ENCODE data around the gene ZNF169. TPM values are rescaled to one million over a fixed set of nuclear protein-coding genes. Genes with fewer than 3 reads are reported as not detected.
"Not testable (repeated sequence)": the region's sequence is repeated elsewhere in the genome, so short reads cannot be mapped to it uniquely, and the experiment has no call there.

The ZNF169 gene
- total RNA-seq, 4 donors from 2014 or later, result 1.9 to 18.6 (median 10.3) TPM

- ATAC-seq (ENCODE audit: low FRiP score), result no peak
- TF ChIP-seq, protein P1, sequence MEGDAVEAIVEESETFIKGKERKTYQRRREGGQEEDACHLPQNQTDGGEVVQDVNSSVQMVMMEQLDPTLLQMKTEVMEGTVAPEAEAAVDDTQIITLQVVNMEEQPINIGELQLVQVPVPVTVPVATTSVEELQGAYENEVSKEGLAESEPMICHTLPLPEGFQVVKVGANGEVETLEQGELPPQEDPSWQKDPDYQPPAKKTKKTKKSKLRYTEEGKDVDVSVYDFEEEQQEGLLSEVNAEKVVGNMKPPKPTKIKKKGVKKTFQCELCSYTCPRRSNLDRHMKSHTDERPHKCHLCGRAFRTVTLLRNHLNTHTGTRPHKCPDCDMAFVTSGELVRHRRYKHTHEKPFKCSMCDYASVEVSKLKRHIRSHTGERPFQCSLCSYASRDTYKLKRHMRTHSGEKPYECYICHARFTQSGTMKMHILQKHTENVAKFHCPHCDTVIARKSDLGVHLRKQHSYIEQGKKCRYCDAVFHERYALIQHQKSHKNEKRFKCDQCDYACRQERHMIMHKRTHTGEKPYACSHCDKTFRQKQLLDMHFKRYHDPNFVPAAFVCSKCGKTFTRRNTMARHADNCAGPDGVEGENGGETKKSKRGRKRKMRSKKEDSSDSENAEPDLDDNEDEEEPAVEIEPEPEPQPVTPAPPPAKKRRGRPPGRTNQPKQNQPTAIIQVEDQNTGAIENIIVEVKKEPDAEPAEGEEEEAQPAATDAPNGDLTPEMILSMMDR (IDR thresholded peaks at IDR 0.05), result no peak
- no peak for DNase-seq (ENCODE audit: low spot score)
Observed at GRCh38 chr9:94228616-94229015, 30.5 kb upstream of the ZNF169 start.

- TF ChIP-seq, protein P1 (IDR thresholded peaks at IDR 0.05), result no peak
Observed at GRCh38 chr9:94232428-94232827, 26.7 kb upstream of the ZNF169 start.

DNA sequence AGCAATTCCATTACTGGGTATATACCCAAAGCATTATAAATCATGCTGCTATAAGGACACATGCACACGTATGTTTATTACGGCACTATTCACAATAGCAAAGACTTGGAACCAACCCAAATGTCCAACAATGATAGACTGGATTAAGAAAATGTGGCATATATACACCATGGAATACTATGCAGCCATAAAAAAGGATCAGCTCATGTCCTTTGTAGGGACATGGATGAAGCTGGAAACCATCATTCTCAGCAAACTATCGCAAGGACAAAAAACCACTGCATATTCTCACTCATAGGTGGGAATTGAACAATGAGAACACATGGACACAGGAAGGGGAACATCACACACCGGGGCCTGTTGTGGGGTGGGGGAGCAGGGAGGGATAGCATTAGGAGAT lies 18.0 kb upstream of the ZNF169 start:
- not testable (repeated sequence) for DNase-seq (ENCODE audit: low spot score); ATAC-seq (ENCODE audit: low FRiP score)

More at GRCh38 chr9:94232428-94232827, 26.7 kb upstream of the ZNF169 start:
- ATAC-seq (ENCODE audit: low FRiP score) (no peak), DNase-seq (ENCODE audit: low spot score) (no peak)

- TF ChIP-seq, protein P1 (IDR thresholded peaks at IDR 0.05), result no peak
- DNase-seq (ENCODE audit: low spot score), result no peak
- ATAC-seq (ENCODE audit: low FRiP score), result no peak
Observed at GRCh38 chr9:94245651-94246050, 13.4 kb upstream of the ZNF169 start.

- TF ChIP-seq, protein P1 (IDR thresholded peaks at IDR 0.05), result no peak
- DNase-seq (ENCODE audit: low spot score) (no peak), ATAC-seq (ENCODE audit: low FRiP score) (no peak)
Observed at GRCh38 chr9:94250456-94250855, 8.6 kb upstream of the ZNF169 start.

- ATAC-seq (ENCODE audit: low FRiP score) (no peak), DNase-seq (ENCODE audit: low spot score) (no peak)
- TF ChIP-seq, protein P1 (IDR thresholded peaks at IDR 0.05), result no peak
Observed at GRCh38 chr9:94256007-94256406, 3.1 kb upstream of the ZNF169 start.

GRCh38 chr9:94265626-94266402 lies 6.7 kb downstream of the ZNF169 start:
- not testable (repeated sequence) for ATAC-seq (ENCODE audit: low FRiP score); DNase-seq (ENCODE audit: low spot score)

DNA sequence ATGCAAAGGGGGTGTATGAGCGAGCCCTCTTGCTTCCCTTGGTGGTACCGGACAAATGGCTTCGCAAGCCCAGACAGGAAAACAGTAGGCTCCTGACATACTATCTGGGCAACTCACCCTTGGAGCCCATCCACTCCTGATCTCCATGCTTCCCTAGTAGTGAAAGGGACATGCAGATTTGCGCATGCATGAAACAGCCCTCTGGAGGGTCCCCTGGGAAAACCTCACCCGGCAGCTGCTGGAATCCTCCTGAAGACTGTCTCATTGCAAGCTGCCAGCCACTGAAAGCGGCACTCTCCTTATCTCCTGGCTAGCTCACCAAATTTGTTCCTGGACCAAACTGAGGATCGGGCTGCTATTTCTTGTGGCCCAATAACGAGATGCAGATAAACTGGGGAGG lies 10.2 kb downstream of the ZNF169 start:
- ATAC-seq (ENCODE audit: low FRiP score) (no peak), DNase-seq (ENCODE audit: low spot score) (no peak)
- TF ChIP-seq, protein P1 (IDR thresholded peaks at IDR 0.05), result no peak

All from omental fat pad (tissue), 4 donors.